22Rv1 (cell line): ENCODE data around the gene ATP9A.

Experiments
- ZFX ChIP-seq: fragments of 450-650 bp; IDR thresholded peaks from 2 replicates; pipeline ENCODE4 v1.6.1; 2017; ENCODE audit warnings: antibody characterized with exemption, borderline replicate concordance
- TF ChIP-seq, protein P1 (sequence below): fragments of 450-650 bp; IDR thresholded peaks from 2 replicates; pipeline ENCODE4 v1.5.1; 2017; ENCODE audit warnings: mild to moderate bottlenecking

DNA sequence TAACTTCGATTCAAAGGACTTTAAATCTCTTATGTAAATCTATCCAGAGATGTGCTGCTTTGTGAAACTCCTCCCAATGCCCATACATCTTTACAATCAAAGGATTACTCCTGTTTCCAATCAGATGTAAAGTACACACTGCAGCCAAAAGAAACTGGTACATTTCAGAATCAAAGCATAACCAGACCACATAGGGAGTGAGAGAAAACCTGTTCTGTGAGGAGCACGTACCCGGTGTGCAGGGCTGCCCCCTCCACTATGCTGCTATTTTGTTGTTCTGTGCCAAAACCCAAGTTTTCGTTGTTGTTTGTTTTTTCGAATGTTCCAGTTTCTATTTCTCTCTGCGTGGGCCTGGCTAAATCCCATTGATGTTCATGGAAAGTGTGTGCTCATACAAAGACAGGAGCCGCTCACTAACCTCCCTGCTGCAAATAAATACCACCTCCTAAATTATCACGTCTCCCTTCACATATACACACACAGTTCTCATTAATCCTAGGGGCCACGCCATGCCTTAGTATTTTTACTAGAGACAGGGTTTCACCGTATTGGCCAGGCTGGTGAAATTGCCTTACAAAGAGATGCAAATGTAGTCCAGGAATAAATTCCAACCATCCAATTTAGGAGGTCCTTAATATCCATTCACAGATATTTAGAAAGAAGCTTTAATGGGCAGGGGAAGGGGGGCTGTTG is 52.9 kb downstream of the ATP9A start:
- TF ChIP-seq, protein P1, sequence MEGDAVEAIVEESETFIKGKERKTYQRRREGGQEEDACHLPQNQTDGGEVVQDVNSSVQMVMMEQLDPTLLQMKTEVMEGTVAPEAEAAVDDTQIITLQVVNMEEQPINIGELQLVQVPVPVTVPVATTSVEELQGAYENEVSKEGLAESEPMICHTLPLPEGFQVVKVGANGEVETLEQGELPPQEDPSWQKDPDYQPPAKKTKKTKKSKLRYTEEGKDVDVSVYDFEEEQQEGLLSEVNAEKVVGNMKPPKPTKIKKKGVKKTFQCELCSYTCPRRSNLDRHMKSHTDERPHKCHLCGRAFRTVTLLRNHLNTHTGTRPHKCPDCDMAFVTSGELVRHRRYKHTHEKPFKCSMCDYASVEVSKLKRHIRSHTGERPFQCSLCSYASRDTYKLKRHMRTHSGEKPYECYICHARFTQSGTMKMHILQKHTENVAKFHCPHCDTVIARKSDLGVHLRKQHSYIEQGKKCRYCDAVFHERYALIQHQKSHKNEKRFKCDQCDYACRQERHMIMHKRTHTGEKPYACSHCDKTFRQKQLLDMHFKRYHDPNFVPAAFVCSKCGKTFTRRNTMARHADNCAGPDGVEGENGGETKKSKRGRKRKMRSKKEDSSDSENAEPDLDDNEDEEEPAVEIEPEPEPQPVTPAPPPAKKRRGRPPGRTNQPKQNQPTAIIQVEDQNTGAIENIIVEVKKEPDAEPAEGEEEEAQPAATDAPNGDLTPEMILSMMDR = no peak
- no peak for TF ChIP-seq ZFX
